Measurements from ENCODE around the gene ANKRD37.
"Not testable (repeated sequence)": the region's sequence is repeated elsewhere in the genome, so short reads cannot be mapped to it uniquely, and the experiment has no call there.

The ANKRD37 gene

DNA sequence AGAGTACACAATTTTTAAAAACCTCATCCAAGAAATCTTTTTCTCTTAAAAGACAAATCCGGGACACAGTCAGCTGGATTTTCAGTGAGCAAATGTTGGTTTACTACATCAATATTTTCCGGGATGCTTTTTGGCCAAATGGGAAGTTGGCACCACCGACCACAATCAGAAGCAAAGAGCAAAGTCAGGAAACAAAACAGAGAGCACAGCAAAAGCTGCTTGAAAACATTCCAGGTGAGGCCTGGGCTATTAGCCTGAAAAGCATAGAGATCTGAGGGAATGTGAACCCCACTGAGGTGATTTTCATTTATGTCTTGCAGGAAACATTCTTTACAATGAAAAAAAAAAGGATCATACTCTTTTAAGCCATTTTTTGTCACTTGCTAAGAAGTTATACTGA lies 34.8 kb upstream of the ANKRD37 start:
- Histone ChIP-seq H3K36me3 (ENCODE audit: control insufficient read depth in 2 of 2, insufficient read depth in 2 of 2, low read length in 2 of 2) (peaks cover 4 to 14% of the 10 kb centered on the region in 2 donors), H3K9me3 (ENCODE audit: control insufficient read depth in 2 of 2, low read length in 2 of 2) (no peaks in the 10 kb centered on the region), H3K27me3 (ENCODE audit: control insufficient read depth in 1 of 2, insufficient read depth in 2 of 2, low read length in 2 of 2) (no peaks in the 10 kb centered on the region), H3K4me1 (ENCODE audit: control insufficient read depth, insufficient read depth, low read length) (no peaks in the 10 kb centered on the region), H3K9ac (ENCODE audit: low read length in 2 of 2) (no peak overlapping the region), H3K4me3 (ENCODE audit: low read length in 2 of 2) (no peak overlapping the region), H3K27ac (ENCODE audit: low read length) (no peak overlapping the region)

DNA sequence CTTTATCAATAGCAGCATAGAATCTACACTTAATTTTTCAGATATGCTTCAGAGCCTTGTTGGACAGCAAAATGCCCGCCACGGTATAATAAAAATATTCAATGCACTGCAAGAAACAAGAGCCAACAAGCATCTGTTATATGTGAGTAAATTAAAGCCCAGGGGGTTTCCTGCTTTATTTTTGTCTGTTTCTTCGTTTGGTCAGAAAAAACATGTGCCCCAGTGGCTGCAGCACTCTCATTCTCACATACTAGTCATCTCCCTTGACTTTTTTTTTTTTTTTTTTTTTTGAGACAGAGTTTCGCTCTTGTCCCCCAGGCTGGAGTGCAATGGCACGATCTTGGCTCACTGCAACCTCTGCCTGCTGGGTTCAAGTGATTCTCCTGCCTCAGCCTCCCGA lies 34.1 kb upstream of the ANKRD37 start:
- peaks cover 4 to 14% of the 10 kb centered on the region in 2 donors for H3K36me3 ChIP-seq (ENCODE audit: control insufficient read depth in 2 of 2, insufficient read depth in 2 of 2, low read length in 2 of 2)
- not testable (repeated sequence) for H3K4me3 ChIP-seq (ENCODE audit: low read length in 2 of 2); H3K27ac ChIP-seq (ENCODE audit: low read length); H3K9me3 ChIP-seq (ENCODE audit: control insufficient read depth in 2 of 2, low read length in 2 of 2); H3K9ac ChIP-seq (ENCODE audit: low read length in 2 of 2); H3K4me1 ChIP-seq (ENCODE audit: control insufficient read depth, insufficient read depth, low read length); H3K27me3 ChIP-seq (ENCODE audit: control insufficient read depth in 1 of 2, insufficient read depth in 2 of 2, low read length in 2 of 2)

DNA sequence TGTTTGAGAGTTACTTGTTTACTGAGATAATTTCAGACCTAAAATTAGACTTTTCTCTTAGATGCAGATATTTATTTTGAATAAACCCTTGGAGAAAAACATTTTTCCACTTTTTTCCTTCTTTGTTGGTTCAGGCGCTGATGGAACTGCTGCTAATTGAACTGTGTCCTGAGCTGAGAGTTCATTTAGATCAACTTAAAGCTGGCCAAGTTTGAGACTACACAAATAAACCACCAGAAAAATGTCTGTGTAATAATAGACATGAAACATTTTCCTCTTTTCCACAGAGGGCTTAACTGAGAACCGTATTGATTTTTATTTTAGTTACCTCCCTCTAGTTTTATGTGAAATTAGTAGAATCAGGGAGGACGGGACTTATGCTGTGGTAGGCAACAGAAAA lies 33.4 kb upstream of the ANKRD37 start:
- H3K36me3 ChIP-seq (ENCODE audit: control insufficient read depth in 2 of 2, insufficient read depth in 2 of 2, low read length in 2 of 2): peaks cover 5 to 9% of the 10 kb centered on the region in 2 donors
- H3K27me3 ChIP-seq (ENCODE audit: control insufficient read depth in 1 of 2, insufficient read depth in 2 of 2, low read length in 2 of 2): no peaks in the 10 kb centered on the region
- H3K27ac ChIP-seq (ENCODE audit: low read length): no peak overlapping the region
- H3K4me3 ChIP-seq (ENCODE audit: low read length in 2 of 2): no peak overlapping the region
- no peaks in the 10 kb centered on the region for H3K9me3 ChIP-seq (ENCODE audit: control insufficient read depth in 2 of 2, low read length in 2 of 2)
- H3K4me1 ChIP-seq (ENCODE audit: control insufficient read depth, insufficient read depth, low read length): no peaks in the 10 kb centered on the region
- H3K9ac ChIP-seq (ENCODE audit: low read length in 2 of 2): no peak overlapping the region

DNA sequence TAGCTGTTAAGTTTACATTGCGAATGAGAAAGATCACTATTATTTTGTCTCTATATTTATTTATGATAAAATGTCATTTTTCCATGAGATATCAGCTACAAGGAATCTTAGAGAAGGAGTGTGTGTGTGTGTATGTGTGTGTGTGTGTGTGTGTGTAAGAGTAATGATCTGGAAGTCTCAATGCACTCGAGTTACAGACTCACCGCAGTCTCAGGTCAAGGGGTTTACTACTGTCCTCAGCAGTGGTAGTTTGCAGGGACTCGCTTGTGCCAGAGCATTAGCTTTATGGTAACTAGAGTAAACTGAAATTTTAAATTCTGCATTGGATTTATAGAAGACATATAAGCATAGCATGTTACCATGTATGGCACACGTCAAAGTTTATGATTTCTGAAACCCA lies 31.8 kb upstream of the ANKRD37 start:
- H3K4me3 ChIP-seq (ENCODE audit: low read length in 2 of 2): no peak overlapping the region
- no peaks in the 10 kb centered on the region for H3K4me1 ChIP-seq (ENCODE audit: control insufficient read depth, insufficient read depth, low read length)
- no peaks in the 10 kb centered on the region for H3K27me3 ChIP-seq (ENCODE audit: control insufficient read depth in 1 of 2, insufficient read depth in 2 of 2, low read length in 2 of 2)
- H3K9ac ChIP-seq (ENCODE audit: low read length in 2 of 2): no peak overlapping the region
- no peaks in the 10 kb centered on the region for H3K9me3 ChIP-seq (ENCODE audit: control insufficient read depth in 2 of 2, low read length in 2 of 2)
- peaks cover 3 to 7% of the 10 kb centered on the region in 2 donors for H3K36me3 ChIP-seq (ENCODE audit: control insufficient read depth in 2 of 2, insufficient read depth in 2 of 2, low read length in 2 of 2)
- H3K27ac ChIP-seq (ENCODE audit: low read length): no peak overlapping the region

DNA sequence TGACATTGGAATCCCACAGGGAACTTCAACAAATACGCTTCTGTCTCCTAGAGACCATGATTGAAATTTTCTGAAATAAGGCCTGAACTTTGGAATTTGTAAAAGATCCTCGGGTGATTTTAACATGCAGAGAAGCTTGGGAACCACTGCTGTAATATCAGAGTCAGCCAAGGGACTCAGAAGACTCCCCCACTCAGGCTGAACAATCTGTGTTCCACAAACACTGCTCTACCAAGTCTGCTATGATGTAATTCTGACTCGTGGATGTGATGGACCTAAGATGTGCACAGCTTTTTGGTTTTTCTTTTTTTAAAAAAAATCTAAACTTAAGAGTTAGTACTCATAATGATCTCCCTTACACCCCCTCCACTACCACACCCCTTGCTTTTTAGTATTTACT lies 26.9 kb upstream of the ANKRD37 start:
- Histone ChIP-seq H3K9me3 (ENCODE audit: control insufficient read depth in 2 of 2, low read length in 2 of 2) (no peaks in the 10 kb centered on the region), H3K9ac (ENCODE audit: low read length in 2 of 2) (no peak overlapping the region), H3K4me1 (ENCODE audit: control insufficient read depth, insufficient read depth, low read length) (no peaks in the 10 kb centered on the region), H3K27me3 (ENCODE audit: control insufficient read depth in 1 of 2, insufficient read depth in 2 of 2, low read length in 2 of 2) (no peaks in the 10 kb centered on the region), H3K27ac (ENCODE audit: low read length) (no peak overlapping the region), H3K4me3 (ENCODE audit: low read length in 2 of 2) (no peak overlapping the region), H3K36me3 (ENCODE audit: control insufficient read depth in 2 of 2, insufficient read depth in 2 of 2, low read length in 2 of 2) (peaks cover 10 to 12% of the 10 kb centered on the region in 2 donors)

DNA sequence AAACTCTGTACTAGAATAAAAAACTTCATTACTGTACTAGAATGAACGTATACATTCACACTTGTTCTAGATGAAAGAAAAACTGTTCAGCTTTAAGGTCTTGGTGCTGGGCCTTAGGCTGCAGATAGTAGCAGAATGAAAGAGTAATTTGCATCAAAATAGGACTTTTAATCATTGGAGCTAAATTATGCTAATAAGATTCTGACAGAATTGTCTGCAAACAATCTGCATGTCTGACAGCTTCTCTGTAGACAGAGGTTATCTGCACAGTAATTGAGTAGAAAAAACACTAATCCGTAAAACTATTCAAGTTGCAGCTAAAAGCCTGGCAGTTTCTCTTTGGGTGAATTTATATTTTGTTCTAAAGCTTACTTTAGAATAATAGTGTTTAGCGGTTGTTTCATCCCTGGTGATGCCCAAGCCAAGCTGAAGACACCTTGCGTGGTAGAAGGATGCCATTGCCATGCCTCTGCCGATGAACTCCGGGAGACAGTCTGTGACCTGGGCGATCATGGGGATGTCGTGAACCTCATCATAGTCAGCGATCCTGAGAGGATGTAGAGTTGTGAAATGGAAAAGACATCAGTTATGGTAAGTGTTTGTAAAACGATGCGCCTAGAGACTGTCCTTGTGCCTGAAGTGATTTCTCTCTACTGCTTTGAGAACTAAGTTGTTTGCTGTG lies 26.2 kb upstream of the ANKRD37 start:
- Histone ChIP-seq H3K27me3 (ENCODE audit: control insufficient read depth in 1 of 2, insufficient read depth in 2 of 2, low read length in 2 of 2) (no peaks in the 10 kb centered on the region), H3K9ac (ENCODE audit: low read length in 2 of 2) (no peak overlapping the region), H3K9me3 (ENCODE audit: control insufficient read depth in 2 of 2, low read length in 2 of 2) (no peaks in the 10 kb centered on the region), H3K4me1 (ENCODE audit: control insufficient read depth, insufficient read depth, low read length) (no peaks in the 10 kb centered on the region), H3K4me3 (ENCODE audit: low read length in 2 of 2) (no peak overlapping the region), H3K27ac (ENCODE audit: low read length) (no peak overlapping the region), H3K36me3 (ENCODE audit: control insufficient read depth in 2 of 2, insufficient read depth in 2 of 2, low read length in 2 of 2) (peaks cover 8 to 10% of the 10 kb centered on the region in 2 donors)

DNA sequence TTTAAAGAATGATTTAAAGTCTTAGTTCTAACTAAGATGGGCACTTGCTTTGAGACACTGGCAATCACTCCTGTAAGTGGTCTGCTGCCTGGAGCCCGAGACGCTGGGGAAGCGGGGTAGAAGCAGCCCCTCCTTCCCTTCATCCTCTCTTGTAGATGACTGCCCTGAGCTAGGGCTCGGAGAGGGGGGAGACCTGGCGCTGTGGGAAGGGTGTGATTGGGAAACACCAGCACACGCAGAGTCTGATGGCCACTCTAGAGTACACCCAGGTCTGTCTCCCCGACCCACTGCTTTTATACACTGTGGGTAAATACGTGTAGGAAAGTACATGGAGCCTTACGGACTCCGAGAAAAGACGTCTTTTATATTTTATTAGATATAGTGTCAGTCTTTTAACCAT lies 24.9 kb upstream of the ANKRD37 start:
- Histone ChIP-seq H3K9ac (ENCODE audit: low read length in 2 of 2) (no peak overlapping the region), H3K27me3 (ENCODE audit: control insufficient read depth in 1 of 2, insufficient read depth in 2 of 2, low read length in 2 of 2) (no peaks in the 10 kb centered on the region), H3K36me3 (ENCODE audit: control insufficient read depth in 2 of 2, insufficient read depth in 2 of 2, low read length in 2 of 2) (peaks cover 8 to 10% of the 10 kb centered on the region in 2 donors), H3K4me1 (ENCODE audit: control insufficient read depth, insufficient read depth, low read length) (no peaks in the 10 kb centered on the region), H3K9me3 (ENCODE audit: control insufficient read depth in 2 of 2, low read length in 2 of 2) (no peaks in the 10 kb centered on the region), H3K4me3 (ENCODE audit: low read length in 2 of 2) (no peak overlapping the region), H3K27ac (ENCODE audit: low read length) (no peak overlapping the region)

DNA sequence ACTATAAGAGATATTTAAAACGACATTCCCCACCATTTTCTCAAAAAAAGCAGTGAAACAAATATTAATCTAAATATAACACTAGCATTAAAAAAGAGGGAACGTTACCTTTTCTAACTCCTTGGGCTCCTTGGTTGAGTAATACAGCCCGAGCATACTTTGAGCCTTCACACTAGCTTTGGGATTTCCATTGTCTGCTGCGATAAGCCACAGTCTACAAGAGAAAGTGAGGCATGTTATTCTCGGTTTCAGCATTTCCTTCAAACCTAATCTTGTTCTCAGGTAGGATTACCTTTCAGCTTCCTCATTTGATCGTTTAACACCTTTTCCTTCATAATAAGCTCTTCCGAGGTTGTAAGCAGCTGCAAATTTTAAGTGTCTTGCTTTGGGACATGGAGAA lies 22.6 kb upstream of the ANKRD37 start:
- Histone ChIP-seq H3K27me3 (ENCODE audit: control insufficient read depth in 1 of 2, insufficient read depth in 2 of 2, low read length in 2 of 2) (no peaks in the 10 kb centered on the region), H3K27ac (ENCODE audit: low read length) (no peak overlapping the region), H3K9me3 (ENCODE audit: control insufficient read depth in 2 of 2, low read length in 2 of 2) (no peaks in the 10 kb centered on the region), H3K36me3 (ENCODE audit: control insufficient read depth in 2 of 2, insufficient read depth in 2 of 2, low read length in 2 of 2) (peaks cover 7 to 8% of the 10 kb centered on the region in 2 donors), H3K9ac (ENCODE audit: low read length in 2 of 2) (no peak overlapping the region), H3K4me1 (ENCODE audit: control insufficient read depth, insufficient read depth, low read length) (no peaks in the 10 kb centered on the region), H3K4me3 (ENCODE audit: low read length in 2 of 2) (no peak overlapping the region)

DNA sequence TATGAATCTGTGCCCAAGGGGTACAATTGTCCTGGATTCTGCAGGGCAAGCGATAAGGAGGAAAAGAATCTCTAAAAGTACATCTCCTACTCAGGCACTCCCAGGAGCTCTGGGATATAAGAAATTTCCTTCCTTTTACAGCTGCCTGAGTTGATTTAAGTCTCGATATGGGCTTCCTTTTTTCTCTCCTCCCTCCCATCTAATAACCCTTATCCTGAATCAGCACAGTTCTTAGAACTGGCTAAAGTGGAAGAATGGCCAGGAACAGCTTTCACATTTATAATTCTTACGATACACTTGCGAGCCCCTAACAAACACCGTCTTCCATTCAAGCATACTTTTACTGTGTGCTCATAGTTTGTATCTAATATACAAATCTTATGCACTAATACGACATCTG lies 22.1 kb upstream of the ANKRD37 start:
- Histone ChIP-seq H3K4me1 (ENCODE audit: control insufficient read depth, insufficient read depth, low read length) (no peaks in the 10 kb centered on the region), H3K4me3 (ENCODE audit: low read length in 2 of 2) (no peak overlapping the region), H3K27ac (ENCODE audit: low read length) (no peak overlapping the region), H3K36me3 (ENCODE audit: control insufficient read depth in 2 of 2, insufficient read depth in 2 of 2, low read length in 2 of 2) (peaks cover 7 to 8% of the 10 kb centered on the region in 2 donors), H3K9ac (ENCODE audit: low read length in 2 of 2) (no peak overlapping the region), H3K9me3 (ENCODE audit: control insufficient read depth in 2 of 2, low read length in 2 of 2) (no peaks in the 10 kb centered on the region), H3K27me3 (ENCODE audit: control insufficient read depth in 1 of 2, insufficient read depth in 2 of 2, low read length in 2 of 2) (no peaks in the 10 kb centered on the region)

DNA sequence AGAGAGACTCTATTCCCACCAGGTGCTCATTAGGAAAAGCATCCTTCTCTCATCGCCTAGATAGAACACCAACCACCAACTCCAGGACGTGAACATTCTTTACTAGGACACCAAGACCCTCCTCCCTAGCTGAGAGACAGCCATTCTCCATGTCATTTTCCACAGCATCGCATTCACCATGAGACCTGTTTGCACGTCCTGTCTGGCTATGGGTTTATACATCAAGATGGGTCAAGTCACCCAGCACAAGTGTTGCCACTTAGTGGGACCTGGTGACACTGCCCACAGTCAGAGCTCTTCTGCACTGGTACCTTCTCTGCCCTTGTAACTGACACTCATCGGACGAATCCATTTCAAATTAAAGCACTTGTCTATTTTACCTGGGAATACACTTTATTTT lies 18.4 kb upstream of the ANKRD37 start:
- H3K4me3 ChIP-seq (ENCODE audit: low read length in 2 of 2): no peak overlapping the region
- no peak overlapping the region for H3K9ac ChIP-seq (ENCODE audit: low read length in 2 of 2)
- no peaks in the 10 kb centered on the region for H3K9me3 ChIP-seq (ENCODE audit: control insufficient read depth in 2 of 2, low read length in 2 of 2)
- no peak overlapping the region for H3K27ac ChIP-seq (ENCODE audit: low read length)
- no peaks in the 10 kb centered on the region for H3K4me1 ChIP-seq (ENCODE audit: control insufficient read depth, insufficient read depth, low read length)
- no peaks in the 10 kb centered on the region for H3K27me3 ChIP-seq (ENCODE audit: control insufficient read depth in 1 of 2, insufficient read depth in 2 of 2, low read length in 2 of 2)
- H3K36me3 ChIP-seq (ENCODE audit: control insufficient read depth in 2 of 2, insufficient read depth in 2 of 2, low read length in 2 of 2): peaks cover 0 to 3% of the 10 kb centered on the region in 2 donors

DNA sequence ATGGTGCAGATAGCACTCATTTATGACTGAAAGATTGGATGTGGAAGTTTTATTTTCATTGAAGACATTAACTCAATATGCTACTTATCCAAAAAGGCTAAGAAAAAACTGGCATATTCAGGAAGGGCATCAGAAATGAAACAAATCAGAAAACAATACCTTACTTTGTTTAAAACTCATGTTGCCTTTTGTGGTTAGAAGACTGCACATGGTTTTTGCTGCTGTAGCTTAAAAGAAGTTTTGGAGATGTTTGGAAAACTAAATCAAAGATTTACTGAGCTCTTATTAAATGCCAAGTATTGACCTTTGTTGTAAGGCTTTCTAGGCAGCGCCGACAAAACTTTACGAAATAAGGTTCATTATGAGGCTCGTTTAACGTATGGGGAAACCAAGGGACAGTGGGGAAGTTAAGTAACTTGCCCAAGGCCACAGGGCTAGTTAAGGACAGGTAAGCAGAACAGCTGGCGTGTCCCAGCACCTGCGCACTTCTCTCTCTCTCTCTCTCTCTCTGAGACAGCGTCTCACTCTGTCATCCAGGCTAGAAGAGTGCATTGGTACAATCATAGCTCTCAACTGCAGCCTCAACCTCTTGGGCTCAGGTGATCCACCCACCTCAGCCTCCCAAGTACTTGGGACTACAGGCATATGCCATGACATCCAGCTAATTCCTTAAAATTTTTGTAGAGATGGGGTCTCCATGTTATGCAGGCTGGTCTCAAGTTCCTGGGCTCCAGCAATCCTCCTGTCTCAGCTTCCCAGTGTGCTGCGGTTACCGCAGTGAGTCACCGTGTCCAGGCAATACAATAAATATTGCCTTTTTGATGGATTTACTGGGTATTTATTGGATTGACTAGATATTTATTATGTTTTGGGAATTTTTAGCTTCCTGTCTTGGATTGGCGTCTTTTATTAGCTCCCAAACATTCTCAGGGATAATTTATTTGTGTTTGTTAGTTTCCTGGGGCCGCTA lies 17.0 kb upstream of the ANKRD37 start:
- H3K27ac ChIP-seq (ENCODE audit: low read length): no peak overlapping the region
- H3K36me3 ChIP-seq (ENCODE audit: control insufficient read depth in 2 of 2, insufficient read depth in 2 of 2, low read length in 2 of 2): no peaks in the 10 kb centered on the region
- H3K27me3 ChIP-seq (ENCODE audit: control insufficient read depth in 1 of 2, insufficient read depth in 2 of 2, low read length in 2 of 2): no peaks in the 10 kb centered on the region
- H3K4me1 ChIP-seq (ENCODE audit: control insufficient read depth, insufficient read depth, low read length): no peaks in the 10 kb centered on the region
- H3K9me3 ChIP-seq (ENCODE audit: control insufficient read depth in 2 of 2, low read length in 2 of 2): no peaks in the 10 kb centered on the region
- no peak overlapping the region for H3K4me3 ChIP-seq (ENCODE audit: low read length in 2 of 2)
- H3K9ac ChIP-seq (ENCODE audit: low read length in 2 of 2): no peak overlapping the region
